ENCODE results near the gene MARVELD2. TPM values are rescaled to one million over a fixed set of nuclear protein-coding genes. Genes with fewer than 3 reads are reported as not detected.
A peak's percentile ranks its signal among the peaks of the same experiment; 100 is the strongest.

MARVELD2 gene
- total and polyA plus RNA-seq, 2 of the 13 experiments (the other 11 are each of a cell fraction or from before 2014, with no cell fraction given) = 11.1 to 15.4 TPM

DNA sequence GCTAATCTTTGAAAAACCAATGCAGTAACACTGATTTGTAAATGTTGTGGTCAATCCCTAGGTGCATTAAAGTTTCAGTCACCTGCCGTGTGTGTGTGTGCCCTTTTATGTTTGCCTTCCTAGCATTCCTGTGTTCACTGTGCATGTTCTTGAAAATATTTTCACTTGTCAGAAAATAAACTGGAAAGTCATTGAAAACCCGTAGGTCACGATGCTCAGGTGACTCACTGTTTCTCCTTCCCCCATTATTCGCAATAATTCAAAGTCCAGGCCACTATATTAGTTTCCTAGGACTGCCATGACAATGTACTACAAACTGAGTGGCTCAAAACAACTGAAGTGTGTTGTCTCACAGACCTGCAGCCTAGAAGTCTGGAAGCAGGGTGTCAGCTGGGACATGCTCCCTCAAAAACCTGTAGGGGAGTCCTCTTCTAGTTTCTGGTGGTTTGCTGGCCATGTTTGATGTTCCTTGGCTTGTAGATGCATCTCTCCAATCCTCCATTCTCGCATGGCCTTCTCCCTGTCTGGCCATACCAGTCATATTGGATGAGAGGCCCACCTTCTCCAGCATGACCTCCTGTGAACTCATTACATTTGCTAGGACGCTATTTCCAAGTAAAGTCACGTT, 29.3 kb downstream of the MARVELD2 start (continued):
- TF ChIP-seq, protein P1, sequence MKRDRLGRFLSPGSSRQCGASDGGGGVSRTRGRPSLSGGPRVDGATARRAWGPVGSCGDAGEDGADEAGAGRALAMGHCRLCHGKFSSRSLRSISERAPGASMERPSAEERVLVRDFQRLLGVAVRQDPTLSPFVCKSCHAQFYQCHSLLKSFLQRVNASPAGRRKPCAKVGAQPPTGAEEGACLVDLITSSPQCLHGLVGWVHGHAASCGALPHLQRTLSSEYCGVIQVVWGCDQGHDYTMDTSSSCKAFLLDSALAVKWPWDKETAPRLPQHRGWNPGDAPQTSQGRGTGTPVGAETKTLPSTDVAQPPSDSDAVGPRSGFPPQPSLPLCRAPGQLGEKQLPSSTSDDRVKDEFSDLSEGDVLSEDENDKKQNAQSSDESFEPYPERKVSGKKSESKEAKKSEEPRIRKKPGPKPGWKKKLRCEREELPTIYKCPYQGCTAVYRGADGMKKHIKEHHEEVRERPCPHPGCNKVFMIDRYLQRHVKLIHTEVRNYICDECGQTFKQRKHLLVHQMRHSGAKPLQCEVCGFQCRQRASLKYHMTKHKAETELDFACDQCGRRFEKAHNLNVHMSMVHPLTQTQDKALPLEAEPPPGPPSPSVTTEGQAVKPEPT (CRISPR knock-in tag; IDR thresholded peaks at IDR 0.05; ENCODE audit: low read depth) = no peak
- TF ChIP-seq ZNF660 (CRISPR knock-in tag; IDR thresholded peaks at IDR 0.05; ENCODE audit: borderline replicate concordance, low read depth) = no peak
- TF ChIP-seq, protein P2, sequence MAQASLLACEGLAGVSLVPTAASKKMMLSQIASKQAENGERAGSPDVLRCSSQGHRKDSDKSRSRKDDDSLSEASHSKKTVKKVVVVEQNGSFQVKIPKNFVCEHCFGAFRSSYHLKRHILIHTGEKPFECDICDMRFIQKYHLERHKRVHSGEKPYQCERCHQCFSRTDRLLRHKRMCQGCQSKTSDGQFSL (CRISPR knock-in tag; IDR thresholded peaks at IDR 0.05) = no peak
- TF ChIP-seq TBL1XR1 (IDR thresholded peaks at IDR 0.05; ENCODE audit: borderline replicate concordance, low read length, partially characterized antibody) = no peak
- no peak for TF ChIP-seq ZNF879 (CRISPR knock-in tag; IDR thresholded peaks at IDR 0.05)
- TF ChIP-seq ZBTB3 (CRISPR knock-in tag; IDR thresholded peaks at IDR 0.05; ENCODE audit: borderline replicate concordance, low read depth) = no peak
- TF ChIP-seq FOXP1 (IDR thresholded peaks at IDR 0.05) = peak; percentile 63; the same call in 1 of the 2 replicates
- peak; percentile 86 for TF ChIP-seq FOXP1 (CRISPR knock-in tag; IDR thresholded peaks at IDR 0.05)
- no peak for TF ChIP-seq ZNF564 (CRISPR knock-in tag; IDR thresholded peaks at IDR 0.05)
- peak; percentile 53 for TF ChIP-seq CREB1 (IDR thresholded peaks at IDR 0.05)
- no peak; the same call in 1 of the 2 replicates for TF ChIP-seq CREB1 (CRISPR knock-in tag; IDR thresholded peaks at IDR 0.05)
- TF ChIP-seq ARNTL (CRISPR knock-in tag; IDR thresholded peaks at IDR 0.05) = no peak
- TF ChIP-seq ZNF24 (IDR thresholded peaks at IDR 0.05) = 0 out of 2 replicates have a peak, but pooled peaks have one; percentile 14
- no peak for TF ChIP-seq DMAP1 (CRISPR knock-in tag; IDR thresholded peaks at IDR 0.05)
- TF ChIP-seq ZNF10 (CRISPR knock-in tag; IDR thresholded peaks at IDR 0.05; ENCODE audit: borderline replicate concordance, low read depth) = no peak
- TF ChIP-seq, protein P3, sequence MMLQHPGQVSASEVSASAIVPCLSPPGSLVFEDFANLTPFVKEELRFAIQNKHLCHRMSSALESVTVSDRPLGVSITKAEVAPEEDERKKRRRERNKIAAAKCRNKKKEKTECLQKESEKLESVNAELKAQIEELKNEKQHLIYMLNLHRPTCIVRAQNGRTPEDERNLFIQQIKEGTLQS (CRISPR knock-in tag; IDR thresholded peaks at IDR 0.05) = peak; percentile 57; the same call in 1 of the 2 replicates
- TF ChIP-seq MXD4 (CRISPR knock-in tag; IDR thresholded peaks at IDR 0.05) = no peak
- no peak for TF ChIP-seq ZFX (CRISPR knock-in tag; IDR thresholded peaks at IDR 0.05; ENCODE audit: low read depth)
- no peak for TF ChIP-seq ZNF674 (CRISPR knock-in tag; IDR thresholded peaks at IDR 0.05; ENCODE audit: low read depth)
- TF ChIP-seq ZNF816 (CRISPR knock-in tag; IDR thresholded peaks at IDR 0.05; ENCODE audit: borderline replicate concordance) = no peak
- TF ChIP-seq SALL1 (CRISPR knock-in tag; IDR thresholded peaks at IDR 0.05) = peak; percentile 72; the same call in 1 of the 2 replicates

Data from HepG2 (cell line).